HG03097 (cell line): Measurements from ENCODE around the gene LBX2.

ENCODE experiments used
- ATAC-seq: cut with Tn5 transposase; IDR thresholded peaks from one replicate; pipeline ENCODE4 v1.9.1; 2021; ENCODE audit not compliant: unreplicated experiment, low FRiP score

The LBX2 gene

DNA sequence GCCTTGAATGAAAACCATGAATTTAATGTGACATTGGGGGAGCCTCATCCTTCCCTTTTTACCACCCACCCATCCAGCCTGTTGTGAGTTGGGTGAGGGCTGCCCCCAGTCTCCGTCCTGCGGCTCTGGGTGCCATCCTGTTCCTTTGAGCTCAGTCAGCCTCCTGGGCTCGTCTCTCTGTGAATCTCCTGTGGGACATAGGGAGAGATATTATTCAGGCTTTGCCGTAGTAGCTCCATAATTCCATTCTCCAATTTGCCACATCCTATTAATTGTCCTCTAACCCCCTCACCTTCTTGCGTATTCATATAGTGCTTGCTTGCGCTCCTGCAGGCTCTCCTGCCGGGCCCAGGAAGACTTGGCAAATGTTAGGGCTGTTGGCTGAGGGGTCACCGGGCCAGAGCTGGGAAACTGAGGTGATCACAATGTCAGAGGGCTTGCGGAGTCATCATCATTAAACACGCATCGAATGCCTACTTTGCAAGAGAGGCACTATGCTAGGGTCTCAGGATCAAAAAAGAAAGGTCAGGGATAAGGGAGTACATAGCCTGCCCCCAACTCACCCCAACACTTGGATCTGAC lies 27.3 kb upstream of the LBX2 start:
- no peak for ATAC-seq

GRCh38 chr2:74525717-74526648 lies 26.6 kb upstream of the LBX2 start, which contains the start of gene DQX1:
DQX1 (minus strand) TSS chr2:74526231; CDS start chr2:74525729, 502 bp downstream.
- no peak for ATAC-seq

GRCh38 chr2:74524955-74525716 lies 25.7 kb upstream of the LBX2 start:
- no peak for ATAC-seq

GRCh38 chr2:74524005-74524404 lies 24.6 kb upstream of the LBX2 start:
- ATAC-seq = no peak

- no peak for ATAC-seq
These were observed 23.1 kb upstream of the LBX2 start for GRCh38 chr2:74522516-74522915.

DNA sequence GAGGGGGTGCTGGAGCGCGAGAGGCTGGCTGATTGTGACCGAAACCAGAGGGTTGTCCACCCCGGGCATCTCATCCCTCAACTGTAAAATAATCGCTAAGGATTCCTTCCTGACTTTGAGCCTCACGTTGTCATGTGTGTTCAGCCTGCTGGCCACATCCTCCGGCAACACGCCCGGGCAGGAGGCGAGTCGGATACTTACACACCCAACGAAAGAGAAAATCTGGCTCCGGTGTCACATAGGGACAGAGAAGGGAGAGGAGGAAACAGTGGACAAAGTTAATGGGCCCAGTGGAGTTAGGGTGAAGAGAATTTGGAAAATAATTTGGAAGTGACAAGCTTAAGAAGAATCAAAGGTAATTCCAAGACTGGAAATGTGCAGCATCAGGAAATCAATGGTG lies 17.2 kb upstream of the LBX2 start:
- no peak for ATAC-seq

- ATAC-seq = no peak
These were observed 16.7 kb upstream of the LBX2 start for GRCh38 chr2:74515981-74516633.

GRCh38 chr2:74515271-74515980 lies 16.0 kb upstream of the LBX2 start:
- no peak for ATAC-seq

GRCh38 chr2:74514368-74515270 lies 15.2 kb upstream of the LBX2 start, which contains the start of gene TLX2:
TLX2 (plus strand) TSS chr2:74514450; CDS start chr2:74514807, 357 bp downstream.
- ATAC-seq = no peak

- ATAC-seq = no peak
These were observed 14.4 kb upstream of the LBX2 start for GRCh38 chr2:74513605-74514367.

DNA sequence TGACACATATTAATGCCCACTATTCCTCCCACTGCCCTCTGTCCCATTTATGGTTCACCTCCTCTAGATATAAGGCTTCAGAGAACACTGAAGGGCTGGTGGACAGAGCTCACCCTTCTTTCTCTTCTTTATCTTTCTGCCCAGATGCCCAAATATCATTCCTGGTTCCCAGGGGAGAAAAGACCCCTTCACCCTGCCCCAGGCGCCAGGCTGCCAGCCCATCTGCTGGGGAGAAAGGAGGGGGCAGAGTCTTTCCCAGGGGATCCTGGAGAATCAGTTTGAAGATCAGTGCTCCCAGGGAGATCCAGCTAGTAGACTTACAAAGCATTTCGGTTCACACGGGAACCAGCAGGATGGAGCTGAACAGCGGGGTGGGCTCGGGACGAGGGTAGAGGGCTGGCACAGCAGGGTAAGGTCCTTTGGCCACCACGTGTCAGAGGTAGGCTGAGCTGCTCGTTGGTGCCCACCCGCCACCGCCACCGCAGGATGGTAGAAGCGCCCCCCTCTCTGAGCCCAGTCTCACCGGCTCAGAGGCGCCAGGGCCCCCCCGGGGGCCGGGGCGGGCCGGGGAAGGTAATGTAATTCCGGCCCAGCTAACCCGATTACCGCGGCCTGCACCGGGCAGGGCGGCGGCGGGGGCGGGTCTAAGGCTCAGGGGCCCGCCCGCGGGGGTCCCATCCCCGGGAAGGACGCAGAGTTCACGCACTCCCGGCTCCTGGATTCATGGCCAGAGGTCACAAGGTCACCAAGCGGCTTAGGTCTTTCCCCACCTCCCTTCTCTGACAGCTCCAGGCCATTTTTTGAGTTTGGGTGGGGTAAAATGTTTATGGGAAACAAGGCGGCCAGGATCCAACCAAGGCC lies 13.6 kb upstream of the LBX2 start:
- ATAC-seq = no peak

- no peak for ATAC-seq
These were observed 11.9 kb upstream of the LBX2 start for GRCh38 chr2:74511104-74511989.

DNA sequence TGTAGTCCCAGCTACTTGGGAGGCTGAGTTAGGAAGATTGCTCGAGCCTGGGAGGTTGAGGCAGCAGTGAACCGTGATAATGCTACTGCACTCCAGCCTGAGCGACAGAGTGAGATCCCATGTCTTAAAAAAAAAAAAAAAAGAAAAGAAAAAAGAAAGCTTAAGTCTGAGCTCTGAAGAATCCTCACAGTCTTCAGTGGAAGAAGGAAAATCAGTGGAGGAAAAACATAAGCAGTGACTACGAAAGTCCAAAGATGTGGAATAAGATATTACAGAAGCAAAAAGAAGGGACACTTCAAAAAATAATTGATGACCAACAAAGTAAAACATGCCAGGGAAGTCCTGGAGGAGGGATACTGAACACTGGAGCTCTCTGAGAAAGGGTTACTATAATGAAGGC lies 10.9 kb upstream of the LBX2 start:
- no peak for ATAC-seq

- ATAC-seq = peak; percentile 3
These were observed 8.6 kb upstream of the LBX2 start for GRCh38 chr2:74507926-74508520.

DNA sequence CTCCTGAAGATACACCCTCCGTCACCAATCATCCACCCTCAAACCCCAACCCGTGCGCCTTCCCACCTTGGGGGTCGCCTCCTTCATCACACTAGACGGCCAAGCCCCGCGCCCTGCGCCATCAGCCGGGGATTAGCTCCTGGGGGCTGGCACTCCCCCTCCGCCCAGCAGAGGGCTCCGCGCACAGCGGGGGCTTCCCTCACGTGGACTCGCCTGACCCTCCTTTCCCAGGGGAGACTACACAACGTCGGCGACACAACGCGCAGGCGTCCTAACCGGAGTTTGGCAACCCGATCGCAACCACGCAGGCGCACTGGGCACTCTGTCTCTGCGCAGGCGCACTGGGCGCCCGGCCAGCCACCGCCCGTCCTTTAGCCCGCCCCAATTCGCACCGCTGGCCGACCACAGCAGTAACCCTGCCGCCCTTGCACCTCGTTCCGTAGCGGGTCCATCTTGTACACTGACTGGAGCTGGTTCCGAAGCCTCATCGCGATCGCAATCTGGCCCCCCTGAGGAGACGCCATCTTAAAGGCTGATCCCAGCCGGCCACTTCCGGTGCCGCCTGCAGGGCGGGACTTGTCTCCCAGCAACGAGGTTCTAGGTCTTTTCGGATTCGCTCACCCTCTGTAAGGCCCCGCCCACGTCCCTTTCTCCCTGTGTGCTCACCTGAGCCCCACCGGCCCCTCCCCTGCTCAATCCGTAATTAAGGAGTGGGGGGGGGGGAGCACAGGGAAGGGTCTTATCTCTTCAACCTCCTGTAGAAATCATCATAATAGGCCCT lies 7.9 kb upstream of the LBX2 start, which contains the start of gene PCGF1:
PCGF1 (minus strand) TSS at position 551 of the 781 bp plus-strand sequence; CDS start at position 524, 27 bp downstream.
- ATAC-seq = peak; percentile 79
